Posterior vena cava (tissue), 2 donors: ENCODE measurements around the gene SLC32A1. TPM values are rescaled to one million over a fixed set of nuclear protein-coding genes. Genes with fewer than 3 reads are reported as not detected.

Experiments
- DNase-seq: peaks from one replicate; pipeline ENCODE4 v3.0.0-alpha.2; 2020; ENCODE audit warnings: low spot score
- intact Hi-C, 2 donors: fragments of 100-400 bp; cut with DNase I; formaldehyde crosslinking; loops; one replicate each; pipeline versions ENCODE4 v1.14.1 to v1.14.2; 2022 to 2023
- total RNA-seq, 2 donors: library from RNA; stranded (reverse); fragmentation: NEBNext Ultra II Directional; extraction: Animal tissue kit (Norgen Biotek cat#: 25700); gene quantifications; one replicate each; pipeline ENCODE4 v1.2.1, GENCODE V29; 2021
- donor health status: DM: yes; HTN: yes; CAD: no.
- donor health status: DM: yes; HTN: yes; CAD: no.

The SLC32A1 gene
- total RNA-seq, 2 donors from 2014 or later = not detected

DNA sequence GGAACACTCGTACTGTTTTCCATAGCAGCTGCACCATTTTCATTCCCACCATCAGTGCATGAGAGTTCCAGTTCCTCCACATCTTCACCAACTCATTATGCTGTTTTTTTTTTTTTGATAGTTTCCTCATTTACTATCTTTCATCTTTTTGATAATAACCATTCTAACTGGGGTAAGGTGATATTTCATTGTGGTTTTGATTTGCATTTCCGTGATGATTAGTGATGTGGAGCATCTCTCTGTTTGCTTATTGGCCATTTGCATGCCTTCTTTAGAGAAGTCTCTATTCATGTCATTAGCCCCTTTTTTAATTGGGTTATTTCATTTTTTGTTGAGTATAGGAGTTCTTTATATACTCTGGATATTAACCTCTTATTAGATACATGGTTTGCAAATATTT lies 49.9 kb downstream of the SLC32A1 start:
- DNase-seq = no peak
- intact Hi-C loops = no loop called here

DNA sequence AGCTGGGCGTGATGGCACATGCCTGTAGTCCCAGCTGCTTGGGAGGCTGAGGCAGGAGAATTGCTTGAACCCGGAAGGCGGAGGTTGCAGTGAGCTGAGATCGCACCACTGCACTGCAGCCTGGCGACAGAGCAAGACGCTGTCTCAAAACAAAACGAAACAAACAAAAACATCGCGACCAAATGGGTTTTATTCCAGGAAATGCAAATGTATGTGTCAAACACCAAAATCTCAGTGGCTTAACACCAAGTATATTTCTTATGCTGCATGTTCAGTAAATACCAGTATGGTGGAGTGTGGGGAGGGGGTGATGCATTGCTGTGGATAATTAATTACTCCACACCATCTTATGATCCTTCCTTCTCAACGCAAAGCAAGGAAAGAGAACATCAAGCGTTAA lies 52.1 kb downstream of the SLC32A1 start:
- intact Hi-C loops = no loop called here

More for the DNA sequence above, 52.1 kb downstream of the SLC32A1 start:
- no peak for DNase-seq

Other genes starting within 250 kb of the SLC32A1 start
- not detected for gene ADIG, start 143.3 kb upstream of the SLC32A1 start, total RNA-seq
- not detected for gene ARHGAP40, start 122.7 kb upstream of the SLC32A1 start, total RNA-seq
- gene ACTR5, start 24.0 kb downstream of the SLC32A1 start, total RNA-seq = 1 to 10 TPM; 5.1 to 5.8 TPM
- 10 to 100 TPM in 1 of 2 donors, 1 to 10 TPM in 1; 8.5 to 11.7 TPM for gene PPP1R16B, start 81.2 kb downstream of the SLC32A1 start, total RNA-seq
- 10 to 100 TPM; 72.1 to 94.3 TPM for gene FAM83D, start 201.9 kb downstream of the SLC32A1 start, total RNA-seq
- gene DHX35, start 237.9 kb downstream of the SLC32A1 start, total RNA-seq = 10 to 100 TPM; 12.1 to 13.9 TPM